ENCODE results near the gene NIBAN1. TPM values are rescaled to one million over a fixed set of nuclear protein-coding genes. Genes with fewer than 3 reads are reported as not detected.

NIBAN1 gene
- total and polyA plus RNA-seq, 7 donors, result 1.4 to 384 (median 311) TPM

GRCh38 chr1:184935920-184936798 is 38.1 kb downstream of the NIBAN1 start:
- TF ChIP-seq POLR2A (IDR thresholded peaks at IDR 0.05), result no peak
- TF ChIP-seq EP300 (IDR thresholded peaks at IDR 0.05), result no peak
- TF ChIP-seq POLR2AphosphoS5 (IDR thresholded peaks at IDR 0.05), result no peak
- TF ChIP-seq, protein P1, sequence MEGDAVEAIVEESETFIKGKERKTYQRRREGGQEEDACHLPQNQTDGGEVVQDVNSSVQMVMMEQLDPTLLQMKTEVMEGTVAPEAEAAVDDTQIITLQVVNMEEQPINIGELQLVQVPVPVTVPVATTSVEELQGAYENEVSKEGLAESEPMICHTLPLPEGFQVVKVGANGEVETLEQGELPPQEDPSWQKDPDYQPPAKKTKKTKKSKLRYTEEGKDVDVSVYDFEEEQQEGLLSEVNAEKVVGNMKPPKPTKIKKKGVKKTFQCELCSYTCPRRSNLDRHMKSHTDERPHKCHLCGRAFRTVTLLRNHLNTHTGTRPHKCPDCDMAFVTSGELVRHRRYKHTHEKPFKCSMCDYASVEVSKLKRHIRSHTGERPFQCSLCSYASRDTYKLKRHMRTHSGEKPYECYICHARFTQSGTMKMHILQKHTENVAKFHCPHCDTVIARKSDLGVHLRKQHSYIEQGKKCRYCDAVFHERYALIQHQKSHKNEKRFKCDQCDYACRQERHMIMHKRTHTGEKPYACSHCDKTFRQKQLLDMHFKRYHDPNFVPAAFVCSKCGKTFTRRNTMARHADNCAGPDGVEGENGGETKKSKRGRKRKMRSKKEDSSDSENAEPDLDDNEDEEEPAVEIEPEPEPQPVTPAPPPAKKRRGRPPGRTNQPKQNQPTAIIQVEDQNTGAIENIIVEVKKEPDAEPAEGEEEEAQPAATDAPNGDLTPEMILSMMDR (IDR thresholded peaks at IDR 0.05), result no peak
- no peaks in the 10 kb centered on the region for H3K9me3 ChIP-seq
- DNase-seq, result no peak
- H3K36me3 ChIP-seq, result peaks cover 0 to 9% (median 0%) of the 10 kb centered on the region in 4 donors
- 90 to 92% methylated on average over 8 of the region's 8 CpGs for WGBS, 2 donors
- no peaks in the 10 kb centered on the region for H3K27me3 ChIP-seq
- intact Hi-C loops (cut with DNase I), result no loop called here
- H3K27ac ChIP-seq, result peak overlapping the region in 2 of 4 donors; percentile 27 to 29
- H3K4me1 ChIP-seq, result peaks cover 0 to 71% (median 46%) of the 10 kb centered on the region in 4 donors
- H3K4me3 ChIP-seq, result no peak overlapping the region

GRCh38 chr1:184933944-184934343 is 40.4 kb downstream of the NIBAN1 start:
- TF ChIP-seq POLR2AphosphoS5 (IDR thresholded peaks at IDR 0.05) (no peak), EP300 (IDR thresholded peaks at IDR 0.05) (no peak), POLR2A (IDR thresholded peaks at IDR 0.05) (no peak)
- TF ChIP-seq, protein P1 (IDR thresholded peaks at IDR 0.05), result no peak
- Histone ChIP-seq H3K27ac (no peak overlapping the region), H3K27me3 (no peaks in the 10 kb centered on the region), H3K9me3 (no peaks in the 10 kb centered on the region), H3K4me3 (no peak overlapping the region), H3K4me1 (peaks cover 0 to 73% (median 40%) of the 10 kb centered on the region in 4 donors), H3K36me3 (peaks cover 0 to 9% (median 0%) of the 10 kb centered on the region in 4 donors)
- WGBS, 2 donors, result 95 to 97% methylated on average over 2 of the region's 2 CpGs
- intact Hi-C loops (cut with DNase I), result no loop called here
- DNase-seq, result no peak

- H3K4me1 ChIP-seq, result peaks cover 0 to 69% (median 37%) of the 10 kb centered on the region in 4 donors
- no peaks in the 10 kb centered on the region for H3K27me3 ChIP-seq
- DNase-seq, result no peak
- no peak overlapping the region for H3K4me3 ChIP-seq
- WGBS, 2 donors, result 91 to 96% methylated on average over 7 of the region's 7 CpGs
- no peak overlapping the region for H3K27ac ChIP-seq
- peaks cover 0 to 9% (median 0%) of the 10 kb centered on the region in 4 donors for H3K36me3 ChIP-seq
- no peaks in the 10 kb centered on the region for H3K9me3 ChIP-seq
- TF ChIP-seq POLR2AphosphoS5 (IDR thresholded peaks at IDR 0.05), result no peak
- TF ChIP-seq, protein P1 (IDR thresholded peaks at IDR 0.05), result no peak
- TF ChIP-seq EP300 (IDR thresholded peaks at IDR 0.05), result no peak
- TF ChIP-seq POLR2A (IDR thresholded peaks at IDR 0.05), result no peak
- intact Hi-C loops (cut with DNase I), result no loop called here
These were observed 42.0 kb downstream of the NIBAN1 start for GRCh38 chr1:184932319-184932718.

- WGBS, 2 donors, result 20 to 71% methylated on average over 1 of the region's 1 CpG
- Histone ChIP-seq H3K27ac (no peak overlapping the region), H3K4me3 (no peak overlapping the region), H3K9me3 (no peaks in the 10 kb centered on the region), H3K36me3 (peaks cover 0 to 9% (median 0%) of the 10 kb centered on the region in 4 donors), H3K4me1 (peaks cover 0 to 62% (median 32%) of the 10 kb centered on the region in 4 donors), H3K27me3 (no peaks in the 10 kb centered on the region)
- intact Hi-C loops (cut with DNase I), result no loop called here
- no peak for TF ChIP-seq POLR2AphosphoS5 (IDR thresholded peaks at IDR 0.05)
- DNase-seq, result no peak
These were observed 42.7 kb downstream of the NIBAN1 start for GRCh38 chr1:184931566-184931965.

DNA sequence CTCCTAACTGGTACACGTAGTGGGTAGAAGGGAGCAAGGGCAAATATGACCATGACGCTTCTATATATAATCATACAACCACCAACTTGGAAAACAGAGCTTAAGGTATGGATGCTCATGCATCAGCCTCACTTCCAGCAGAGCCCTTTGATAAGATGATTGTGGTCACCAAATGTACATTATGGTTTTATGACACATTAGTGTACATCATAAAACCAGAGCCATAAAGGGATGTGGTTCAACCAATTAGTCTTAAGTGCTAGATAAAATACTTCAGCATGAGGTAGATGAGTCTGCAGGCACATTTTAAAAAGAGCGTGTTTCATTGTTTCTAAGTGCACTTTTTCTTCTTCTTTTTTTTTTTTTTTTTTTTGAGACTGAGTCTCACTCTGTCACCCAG is 43.7 kb downstream of the NIBAN1 start:
- Histone ChIP-seq H3K27me3 (no peaks in the 10 kb centered on the region), H3K4me1 (peaks cover 0 to 52% (median 24%) of the 10 kb centered on the region in 4 donors), H3K9me3 (no peaks in the 10 kb centered on the region), H3K4me3 (no peak overlapping the region), H3K27ac (no peak overlapping the region), H3K36me3 (peaks cover 0 to 9% (median 0%) of the 10 kb centered on the region in 4 donors)
- intact Hi-C loops (cut with DNase I), result no loop called here
- DNase-seq, result no peak
- TF ChIP-seq EP300 (IDR thresholded peaks at IDR 0.05) (no peak), POLR2AphosphoS5 (IDR thresholded peaks at IDR 0.05) (no peak), POLR2A (IDR thresholded peaks at IDR 0.05) (no peak)
- TF ChIP-seq, protein P1 (IDR thresholded peaks at IDR 0.05), result no peak
- 16 to 73% methylated on average over 3 of the region's 3 CpGs for WGBS, 2 donors
